Liver (tissue), 3 donors: ENCODE results near the gene DMRTC1.
"Not testable (repeated sequence)": the region's sequence is repeated elsewhere in the genome, so short reads cannot be mapped to it uniquely, and the experiment has no call there.

Experiments used
- CTCF ChIP-seq: fragments of 150-350 bp; IDR thresholded peaks from 2 replicates; pipeline ENCODE4 v1.5.1; 2017; ENCODE audit warnings: improper control_type of control experiment, low read depth, low read length; ENCODE audit not compliant: missing input control
- EGR1 ChIP-seq, 2 donors: IDR thresholded peaks; 2 replicates each; pipeline ENCODE4 v1.6.1; 2016 to 2018; ENCODE audit warnings: antibody characterized with exemption in 2 of 2, low read depth in 2 of 2
- FOXA1 ChIP-seq: IDR thresholded peaks from 2 replicates; pipeline ENCODE4 v1.6.1; 2016; ENCODE audit warnings: antibody characterized with exemption
- GABPA ChIP-seq, 2 donors: IDR thresholded peaks in 1 of 2; conservative IDR thresholded peaks in 1 of 2; 2 replicates each; pipeline ENCODE4 v1.6.1; 2016; ENCODE audit warnings: antibody characterized with exemption in 2 of 2, mild to moderate bottlenecking in 1 of 2, moderate library complexity in 1 of 2
- JUND ChIP-seq, 2 donors: IDR thresholded peaks; 2 replicates each; pipeline ENCODE4 v1.6.1; 2016; ENCODE audit warnings: antibody characterized with exemption in 2 of 2
- MAX ChIP-seq: IDR thresholded peaks from 2 replicates; pipeline ENCODE4 v1.6.1; 2016; ENCODE audit warnings: antibody characterized with exemption
- NR2F2 ChIP-seq: IDR thresholded peaks from 2 replicates; pipeline ENCODE4 v1.6.1; 2016; ENCODE audit warnings: antibody characterized with exemption
- RAD21 ChIP-seq, 2 donors: IDR thresholded peaks; 2 replicates each; pipeline ENCODE4 v1.6.1; 2016; ENCODE audit warnings: antibody characterized with exemption in 2 of 2, mild to moderate bottlenecking in 2 of 2
- SP1 ChIP-seq: IDR thresholded peaks from 2 replicates; pipeline ENCODE4 v1.6.1; 2018; ENCODE audit warnings: antibody characterized with exemption, mild to moderate bottlenecking
- TAF1 ChIP-seq: conservative IDR thresholded peaks from 2 replicates; pipeline ENCODE4 v1.6.1; 2016; ENCODE audit warnings: antibody characterized with exemption, mild to moderate bottlenecking
- YY1 ChIP-seq: IDR thresholded peaks from 2 replicates; pipeline ENCODE4 v1.6.1; 2016; ENCODE audit warnings: antibody characterized with exemption, mild to moderate bottlenecking
- ZBTB33 ChIP-seq: IDR thresholded peaks from 2 replicates; pipeline ENCODE4 v1.6.1; 2016; ENCODE audit warnings: antibody characterized with exemption
- TF ChIP-seq, protein P1 (sequence below): IDR thresholded peaks from 2 replicates; pipeline ENCODE4 v1.6.1; 2016; ENCODE audit warnings: antibody characterized with exemption, mild to moderate bottlenecking
- donor health status: healthy.
- donor health status: healthy.

- TF ChIP-seq CTCF; RAD21 (IDR thresholded peaks at IDR 0.05); EGR1 (IDR thresholded peaks at IDR 0.05; ENCODE audit: low read depth in 2 of 2); SP1; GABPA (IDR thresholded peaks at IDR 0.05 in 1 of 2, conservative IDR thresholded peaks at IDR 0.05 in 1 of 2); YY1; FOXA1; MAX; JUND (IDR thresholded peaks at IDR 0.05); TAF1; ZBTB33; NR2F2: not testable (repeated sequence)
- TF ChIP-seq, protein P1, sequence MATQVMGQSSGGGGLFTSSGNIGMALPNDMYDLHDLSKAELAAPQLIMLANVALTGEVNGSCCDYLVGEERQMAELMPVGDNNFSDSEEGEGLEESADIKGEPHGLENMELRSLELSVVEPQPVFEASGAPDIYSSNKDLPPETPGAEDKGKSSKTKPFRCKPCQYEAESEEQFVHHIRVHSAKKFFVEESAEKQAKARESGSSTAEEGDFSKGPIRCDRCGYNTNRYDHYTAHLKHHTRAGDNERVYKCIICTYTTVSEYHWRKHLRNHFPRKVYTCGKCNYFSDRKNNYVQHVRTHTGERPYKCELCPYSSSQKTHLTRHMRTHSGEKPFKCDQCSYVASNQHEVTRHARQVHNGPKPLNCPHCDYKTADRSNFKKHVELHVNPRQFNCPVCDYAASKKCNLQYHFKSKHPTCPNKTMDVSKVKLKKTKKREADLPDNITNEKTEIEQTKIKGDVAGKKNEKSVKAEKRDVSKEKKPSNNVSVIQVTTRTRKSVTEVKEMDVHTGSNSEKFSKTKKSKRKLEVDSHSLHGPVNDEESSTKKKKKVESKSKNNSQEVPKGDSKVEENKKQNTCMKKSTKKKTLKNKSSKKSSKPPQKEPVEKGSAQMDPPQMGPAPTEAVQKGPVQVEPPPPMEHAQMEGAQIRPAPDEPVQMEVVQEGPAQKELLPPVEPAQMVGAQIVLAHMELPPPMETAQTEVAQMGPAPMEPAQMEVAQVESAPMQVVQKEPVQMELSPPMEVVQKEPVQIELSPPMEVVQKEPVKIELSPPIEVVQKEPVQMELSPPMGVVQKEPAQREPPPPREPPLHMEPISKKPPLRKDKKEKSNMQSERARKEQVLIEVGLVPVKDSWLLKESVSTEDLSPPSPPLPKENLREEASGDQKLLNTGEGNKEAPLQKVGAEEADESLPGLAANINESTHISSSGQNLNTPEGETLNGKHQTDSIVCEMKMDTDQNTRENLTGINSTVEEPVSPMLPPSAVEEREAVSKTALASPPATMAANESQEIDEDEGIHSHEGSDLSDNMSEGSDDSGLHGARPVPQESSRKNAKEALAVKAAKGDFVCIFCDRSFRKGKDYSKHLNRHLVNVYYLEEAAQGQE, result not testable (repeated sequence)
Measured at GRCh38 chrX:72942272-72942671, 1.4 kb downstream of the DMRTC1 start.
